22Rv1 (cell line): ENCODE results near the gene SIX5.
"Not testable (repeated sequence)": the region's sequence is repeated elsewhere in the genome, so short reads cannot be mapped to it uniquely, and the experiment has no call there.

Experiments used
- CTCF ChIP-seq: fragments of 450-650 bp; IDR thresholded peaks from 2 replicates; pipeline ENCODE4 v1.5.1; 2017; ENCODE audit warnings: mild to moderate bottlenecking
- ZFX ChIP-seq: fragments of 450-650 bp; IDR thresholded peaks from 2 replicates; pipeline ENCODE4 v1.6.1; 2017; ENCODE audit warnings: antibody characterized with exemption, borderline replicate concordance

- not testable (repeated sequence) for TF ChIP-seq CTCF, ZFX
Measured at GRCh38 chr19:45799541-45799940, 30.5 kb upstream of the SIX5 start.
